ENCODE measurements around the gene PSMA6.

PSMA6 gene

GRCh38 chr14:35361141-35361480, 68.9 kb downstream of the PSMA6 start:
- H3K27me3 ChIP-seq (ENCODE audit: insufficient read depth, poor library complexity, severe bottlenecking) = no peaks in the 10 kb centered on the region
- no peak overlapping the region for H3K4me3 ChIP-seq (ENCODE audit: severe bottlenecking)
- peaks cover 20% of the 10 kb centered on the region for H3K4me1 ChIP-seq (ENCODE audit: insufficient read depth, poor library complexity, severe bottlenecking)
- no peak for TF ChIP-seq CTCF (IDR thresholded peaks at IDR 0.05; ENCODE audit: poor library complexity, severe bottlenecking)
- H3K9me3 ChIP-seq (ENCODE audit: severe bottlenecking) = no peaks in the 10 kb centered on the region
- H3K36me3 ChIP-seq (ENCODE audit: low read depth) = no peaks in the 10 kb centered on the region
- H3K27ac ChIP-seq (ENCODE audit: poor library complexity, severe bottlenecking) = no peak overlapping the region
- no peak for DNase-seq (ENCODE audit: low spot score)
- ATAC-seq (ENCODE audit: low read depth) = no peak

- no peak for DNase-seq (ENCODE audit: low spot score)
- H3K36me3 ChIP-seq (ENCODE audit: low read depth) = no peaks in the 10 kb centered on the region
- H3K4me3 ChIP-seq (ENCODE audit: severe bottlenecking) = no peak overlapping the region
- ATAC-seq (ENCODE audit: low read depth) = no peak
- H3K27ac ChIP-seq (ENCODE audit: poor library complexity, severe bottlenecking) = no peak overlapping the region
- no peaks in the 10 kb centered on the region for H3K27me3 ChIP-seq (ENCODE audit: insufficient read depth, poor library complexity, severe bottlenecking)
- H3K4me1 ChIP-seq (ENCODE audit: insufficient read depth, poor library complexity, severe bottlenecking) = peaks cover 15% of the 10 kb centered on the region
- no peak for TF ChIP-seq CTCF (IDR thresholded peaks at IDR 0.05; ENCODE audit: poor library complexity, severe bottlenecking)
- H3K9me3 ChIP-seq (ENCODE audit: severe bottlenecking) = no peaks in the 10 kb centered on the region
Measured at GRCh38 chr14:35362450-35362849, 70.3 kb downstream of the PSMA6 start.

- TF ChIP-seq CTCF (IDR thresholded peaks at IDR 0.05; ENCODE audit: poor library complexity, severe bottlenecking) = no peak
- Histone ChIP-seq H3K27ac (ENCODE audit: poor library complexity, severe bottlenecking) (no peak overlapping the region), H3K9me3 (ENCODE audit: severe bottlenecking) (no peaks in the 10 kb centered on the region), H3K27me3 (ENCODE audit: insufficient read depth, poor library complexity, severe bottlenecking) (no peaks in the 10 kb centered on the region), H3K36me3 (ENCODE audit: low read depth) (no peaks in the 10 kb centered on the region), H3K4me1 (ENCODE audit: insufficient read depth, poor library complexity, severe bottlenecking) (peaks cover 15% of the 10 kb centered on the region), H3K4me3 (ENCODE audit: severe bottlenecking) (no peak overlapping the region)
- ATAC-seq (ENCODE audit: low read depth) (no peak), DNase-seq (ENCODE audit: low spot score) (no peak)
Measured at GRCh38 chr14:35362911-35363374, 70.8 kb downstream of the PSMA6 start.

DNA sequence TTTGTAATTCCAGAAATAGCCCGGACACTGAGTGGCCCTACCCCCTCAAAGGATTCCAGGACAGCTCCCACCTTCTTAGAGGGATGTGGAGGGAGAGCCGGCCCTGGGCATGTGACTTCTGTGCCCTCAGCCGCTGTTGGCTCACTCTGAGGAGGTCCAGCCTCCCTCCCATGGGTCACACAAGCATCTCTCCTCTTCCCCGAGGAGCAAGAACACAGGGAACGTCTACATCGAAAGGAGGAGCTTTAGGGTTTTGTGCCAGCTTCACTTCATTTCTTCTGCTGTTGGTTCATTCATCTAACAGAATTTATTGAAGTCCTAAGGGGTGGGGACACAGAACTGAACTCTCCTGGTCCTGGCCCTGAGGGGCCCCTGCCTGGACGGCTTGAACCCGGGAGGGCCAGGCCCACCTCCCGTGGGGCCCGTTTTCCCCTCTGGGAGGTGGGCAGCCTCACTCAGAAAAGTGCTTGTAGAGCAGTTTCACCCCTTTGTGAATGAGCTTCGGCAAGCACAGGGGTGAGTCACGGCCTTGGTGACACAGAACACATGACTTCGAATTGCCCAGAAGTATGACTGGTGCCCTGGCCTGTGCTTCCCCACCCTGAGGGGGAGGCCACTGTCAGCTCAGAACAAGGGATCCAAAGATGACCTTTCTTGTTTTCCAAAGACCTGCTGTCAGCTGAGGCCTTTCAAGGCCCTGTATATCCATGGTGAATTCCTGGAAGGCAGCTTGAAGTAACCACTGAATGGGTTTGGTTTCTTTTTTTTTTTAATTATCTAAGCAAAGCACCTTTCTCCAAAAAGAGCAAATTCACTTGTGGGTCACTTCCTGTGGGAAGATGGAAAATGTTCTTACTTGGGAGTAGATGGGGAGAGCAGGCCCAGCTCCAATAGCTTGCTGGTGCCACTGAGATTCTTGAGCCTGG, 73.2 kb downstream of the PSMA6 start:
- Histone ChIP-seq H3K9me3 (ENCODE audit: severe bottlenecking) (no peaks in the 10 kb centered on the region), H3K4me3 (ENCODE audit: severe bottlenecking) (no peak overlapping the region), H3K4me1 (ENCODE audit: insufficient read depth, poor library complexity, severe bottlenecking) (peaks cover 25% of the 10 kb centered on the region), H3K27me3 (ENCODE audit: insufficient read depth, poor library complexity, severe bottlenecking) (no peaks in the 10 kb centered on the region), H3K27ac (ENCODE audit: poor library complexity, severe bottlenecking) (peak overlapping the region; percentile 39), H3K36me3 (ENCODE audit: low read depth) (no peaks in the 10 kb centered on the region)
- ATAC-seq (ENCODE audit: low read depth) (peak; percentile 50), DNase-seq (ENCODE audit: low spot score) (no peak)
- no peak for TF ChIP-seq CTCF (IDR thresholded peaks at IDR 0.05; ENCODE audit: poor library complexity, severe bottlenecking)

DNA sequence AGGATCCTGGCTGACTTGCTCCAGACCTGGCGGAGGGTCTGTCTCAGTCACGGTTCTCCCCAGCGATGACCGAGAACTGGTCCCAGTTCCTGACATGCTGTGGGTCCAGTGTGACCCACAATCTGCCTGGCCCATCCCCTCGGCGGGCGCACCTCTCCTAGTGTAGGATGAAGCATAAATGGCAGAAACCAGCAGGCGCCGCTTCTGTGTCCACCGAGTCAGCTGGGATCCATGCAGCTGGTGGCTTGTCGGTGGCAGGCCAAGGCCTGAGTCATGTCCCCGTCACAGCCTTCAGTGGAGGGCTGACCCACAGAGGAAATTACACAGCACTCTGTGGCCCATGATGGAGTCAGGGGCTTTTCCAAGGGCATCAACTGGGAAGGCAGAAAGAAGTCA, 73.9 kb downstream of the PSMA6 start:
- no peak for DNase-seq (ENCODE audit: low spot score)

More for the DNA sequence above, 73.9 kb downstream of the PSMA6 start:
- ATAC-seq (ENCODE audit: low read depth) = no peak
- Histone ChIP-seq H3K4me3 (ENCODE audit: severe bottlenecking) (no peak overlapping the region), H3K9me3 (ENCODE audit: severe bottlenecking) (no peaks in the 10 kb centered on the region), H3K36me3 (ENCODE audit: low read depth) (no peaks in the 10 kb centered on the region), H3K27me3 (ENCODE audit: insufficient read depth, poor library complexity, severe bottlenecking) (no peaks in the 10 kb centered on the region), H3K27ac (ENCODE audit: poor library complexity, severe bottlenecking) (peak overlapping the region; percentile 39), H3K4me1 (ENCODE audit: insufficient read depth, poor library complexity, severe bottlenecking) (peaks cover 27% of the 10 kb centered on the region)
- no peak for TF ChIP-seq CTCF (IDR thresholded peaks at IDR 0.05; ENCODE audit: poor library complexity, severe bottlenecking)

Measured in RWPE2 (cell line).